Kidney (tissue), 14 donors: ENCODE results near the gene CLIC4. TPM values are rescaled to one million over a fixed set of nuclear protein-coding genes. Genes with fewer than 3 reads are reported as not detected.

ENCODE experiments used
- DNase-seq, 5 donors: peaks; one replicate each; pipeline ENCODE4 v3.0.0-alpha.2; 2013 to 2020
- FAIRE-seq: peaks from 2 replicates; lab custom pipeline; 2012; peaks lifted over from hg19 to GRCh38; lab: Jason Lieb, UNC
- H3K27ac ChIP-seq, 2 donors: one replicate each; pipeline ENCODE4 v1.7.0; 2013; ENCODE audit warnings: low read depth in 2 of 2, low read length in 2 of 2, inconsistent platforms in 1 of 2
- H3K27me3 ChIP-seq: one replicate; pipeline ENCODE4 v1.7.1; 2013; ENCODE audit warnings: low read length, inconsistent platforms; ENCODE audit not compliant: control insufficient read depth, insufficient read depth
- H3K36me3 ChIP-seq, 3 donors: one replicate each; pipeline versions ENCODE4 v1.7.0 to v1.7.1; 2013; ENCODE audit warnings: low read length in 3 of 3, control low read depth in 1 of 3, inconsistent platforms in 1 of 3; ENCODE audit not compliant: insufficient read depth in 3 of 3, control insufficient read depth in 2 of 3
- H3K4me1 ChIP-seq, 3 donors: one replicate each; pipeline versions ENCODE4 v1.7.0 to v1.7.1; 2013; ENCODE audit warnings: low read length in 3 of 3, inconsistent platforms in 1 of 3, low read depth in 1 of 3; ENCODE audit not compliant: control insufficient read depth in 2 of 3, insufficient read depth in 2 of 3
- H3K4me3 ChIP-seq, 3 donors: one replicate each; pipeline versions ENCODE4 v1.7.0 to v1.8.1; 2013; ENCODE audit warnings: low read length in 3 of 3, control low read depth in 1 of 3, inconsistent platforms in 1 of 3
- H3K9ac ChIP-seq, 3 donors: one replicate each; pipeline versions ENCODE4 v1.7.0 to v1.7.1; 2013; ENCODE audit warnings: low read length in 3 of 3, control low read depth in 1 of 3, inconsistent platforms in 1 of 3
- H3K9me3 ChIP-seq, 3 donors: one replicate each; pipeline versions ENCODE4 v1.7.0 to v1.7.1; 2013; ENCODE audit warnings: low read length in 3 of 3, control low read depth in 1 of 3, inconsistent platforms in 1 of 3; ENCODE audit not compliant: control insufficient read depth in 2 of 3, insufficient read depth in 1 of 3
- intact Hi-C: fragments of 100-400 bp; cut with DNase I; formaldehyde crosslinking; loops from one replicate; pipeline ENCODE4 v1.11.1; 2022
- polyA plus RNA-seq: library from polyadenylated mRNA; stranded (reverse); fragments of 350-450 nt; fragmentation: Illumina TruSeq; extraction: RNeasy Lipid Tissue Mini Kit (QIAGEN cat#74804); gene quantifications from one replicate; pipeline ENCODE4 v1.2.3, GENCODE V29; 2014; ENCODE audit warnings: low read depth, low replicate concordance; ENCODE audit not compliant: insufficient read depth
- total RNA-seq: library from RNA; stranded (reverse); fragmentation: NEBNext Ultra II Directional; extraction: Animal tissue kit (Norgen Biotek cat#: 25700); gene quantifications from one replicate; pipeline ENCODE4 v1.2.1, GENCODE V29; 2021
- TF ChIP-seq, protein P1 (sequence below): IDR thresholded peaks from 3 replicates; pipeline ENCODE4 v1.5.1; 2012; ENCODE audit warnings: mild to moderate bottlenecking, moderate library complexity, borderline replicate concordance; ENCODE audit not compliant: insufficient read depth; ENCODE audit errors: extremely low read depth
- donor health status: control.
- donor health status: control.
- donor health status: control.
- donor health status: control.
- donor health status: control.
- donor health status: DM: yes; HTN: yes; CAD: no.
- donor health status: Normal renal cell carcinoma (clear cell type).

CLIC4 gene
- total and polyA plus RNA-seq, 2 donors from 2014 or later: 72.7 to 315 TPM

- intact Hi-C loops: no loop called here
- FAIRE-seq (no peak), DNase-seq (no peak)
- Histone ChIP-seq H3K4me1 (peaks cover under 1 to 8% (median 2%) of the 10 kb centered on the region in 3 donors), H3K4me3 (no peak overlapping the region), H3K36me3 (no peaks in the 10 kb centered on the region), H3K27me3 (no peaks in the 10 kb centered on the region), H3K9me3 (no peaks in the 10 kb centered on the region), H3K27ac (no peak overlapping the region), H3K9ac (no peak overlapping the region)
- TF ChIP-seq, protein P1, sequence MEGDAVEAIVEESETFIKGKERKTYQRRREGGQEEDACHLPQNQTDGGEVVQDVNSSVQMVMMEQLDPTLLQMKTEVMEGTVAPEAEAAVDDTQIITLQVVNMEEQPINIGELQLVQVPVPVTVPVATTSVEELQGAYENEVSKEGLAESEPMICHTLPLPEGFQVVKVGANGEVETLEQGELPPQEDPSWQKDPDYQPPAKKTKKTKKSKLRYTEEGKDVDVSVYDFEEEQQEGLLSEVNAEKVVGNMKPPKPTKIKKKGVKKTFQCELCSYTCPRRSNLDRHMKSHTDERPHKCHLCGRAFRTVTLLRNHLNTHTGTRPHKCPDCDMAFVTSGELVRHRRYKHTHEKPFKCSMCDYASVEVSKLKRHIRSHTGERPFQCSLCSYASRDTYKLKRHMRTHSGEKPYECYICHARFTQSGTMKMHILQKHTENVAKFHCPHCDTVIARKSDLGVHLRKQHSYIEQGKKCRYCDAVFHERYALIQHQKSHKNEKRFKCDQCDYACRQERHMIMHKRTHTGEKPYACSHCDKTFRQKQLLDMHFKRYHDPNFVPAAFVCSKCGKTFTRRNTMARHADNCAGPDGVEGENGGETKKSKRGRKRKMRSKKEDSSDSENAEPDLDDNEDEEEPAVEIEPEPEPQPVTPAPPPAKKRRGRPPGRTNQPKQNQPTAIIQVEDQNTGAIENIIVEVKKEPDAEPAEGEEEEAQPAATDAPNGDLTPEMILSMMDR: no peak
Measured at GRCh38 chr1:24765308-24765988, 20.2 kb downstream of the CLIC4 start.

- intact Hi-C loops: no loop called here
- peaks cover 4 to 7% (median 5%) of the 10 kb centered on the region in 3 donors for H3K4me1 ChIP-seq
- no peak overlapping the region for H3K9ac ChIP-seq
- FAIRE-seq (no peak), DNase-seq (peak in 1 of 5 donors; percentile 30)
- TF ChIP-seq, protein P1: no peak
- H3K9me3 ChIP-seq: no peaks in the 10 kb centered on the region
- H3K27me3 ChIP-seq: no peaks in the 10 kb centered on the region
- H3K36me3 ChIP-seq: no peaks in the 10 kb centered on the region
- H3K4me3 ChIP-seq: no peak overlapping the region
- H3K27ac ChIP-seq: peak overlapping the region; percentile 0 to 51
Measured at GRCh38 chr1:24767351-24767750, 22.1 kb downstream of the CLIC4 start.

GRCh38 chr1:24768873-24769605 is 23.8 kb downstream of the CLIC4 start:
- DNase-seq (no peak), FAIRE-seq (no peak)
- TF ChIP-seq, protein P1: no peak
- H3K27ac ChIP-seq: peak overlapping the region; percentile 84 to 91
- intact Hi-C loops: no loop called here
- peaks cover 4 to 7% (median 5%) of the 10 kb centered on the region in 3 donors for H3K4me1 ChIP-seq
- H3K9me3 ChIP-seq: no peaks in the 10 kb centered on the region
- H3K4me3 ChIP-seq: no peak overlapping the region
- H3K27me3 ChIP-seq: no peaks in the 10 kb centered on the region
- H3K9ac ChIP-seq: no peak overlapping the region
- no peaks in the 10 kb centered on the region for H3K36me3 ChIP-seq
